Activated CD4-positive, CD25-positive, alpha-beta regulatory T cell treated with anti-CD3 and anti-CD28 coated beads, Interleukin-2, amount 50 U/mL, for 72 hours (primary cell): ENCODE data around the gene C12orf50.
"Not testable (repeated sequence)": the region's sequence is repeated elsewhere in the genome, so short reads cannot be mapped to it uniquely, and the experiment has no call there.

ENCODE experiments used
- DNase-seq: peaks from one replicate; pipeline ENCODE4 v3.0.0; 2021

Gene C12orf50

GRCh38 chr12:87985069-87985675 is 44.0 kb downstream of the C12orf50 start:
- DNase-seq: no peak

GRCh38 chr12:87982208-87982607 is 47.0 kb downstream of the C12orf50 start:
- no peak for DNase-seq

- DNase-seq: no peak
Measured at GRCh38 chr12:87981495-87981894, 47.7 kb downstream of the C12orf50 start.

GRCh38 chr12:87975879-87976278 is 53.3 kb downstream of the C12orf50 start:
- DNase-seq: no peak

- no peak for DNase-seq
Measured at GRCh38 chr12:87967871-87968270, 61.3 kb downstream of the C12orf50 start.

GRCh38 chr12:87960566-87960965 is 68.6 kb downstream of the C12orf50 start:
- DNase-seq: no peak

- not testable (repeated sequence) for DNase-seq
Measured at GRCh38 chr12:87954028-87954427, 75.2 kb downstream of the C12orf50 start.

GRCh38 chr12:87953256-87953860 is 75.8 kb downstream of the C12orf50 start:
- no peak for DNase-seq

- no peak for DNase-seq
Measured at GRCh38 chr12:87952850-87953249, 76.4 kb downstream of the C12orf50 start.

GRCh38 chr12:87952223-87952622 is 77.0 kb downstream of the C12orf50 start:
- DNase-seq: no peak

- no peak for DNase-seq
Measured at GRCh38 chr12:87943762-87944161, 85.4 kb downstream of the C12orf50 start.

GRCh38 chr12:87943023-87943422 is 86.2 kb downstream of the C12orf50 start:
- DNase-seq: no peak

GRCh38 chr12:87939182-87939581 is 90.0 kb downstream of the C12orf50 start:
- DNase-seq: no peak

- no peak for DNase-seq
Measured at GRCh38 chr12:87935216-87935615, 94.0 kb downstream of the C12orf50 start.

- DNase-seq: no peak
Measured at GRCh38 chr12:87933991-87934390, 95.2 kb downstream of the C12orf50 start.

GRCh38 chr12:87931812-87932211 is 97.4 kb downstream of the C12orf50 start:
- no peak for DNase-seq

- DNase-seq: no peak
Measured at GRCh38 chr12:87930627-87931026, 98.6 kb downstream of the C12orf50 start.
